ENCODE results near the gene LRRC49. TPM values are rescaled to one million over a fixed set of nuclear protein-coding genes. Genes with fewer than 3 reads are reported as not detected.

LRRC49 gene
- total RNA-seq, 2 donors from 2014 or later, result 2.4 to 2.8 TPM

GRCh38 chr15:70853318-70853972, 39.2 kb upstream of the LRRC49 start:
- Histone ChIP-seq H3K4me3 (peak overlapping the region; percentile 52), H3K27me3 (peaks cover 8% of the 10 kb centered on the region)

GRCh38 chr15:70853973-70854665, 38.5 kb upstream of the LRRC49 start, which contains the start of gene LARP6:
Gene LARP6 (minus strand): TSS chr15:70854157. CDS start chr15:70854088, 69 bp downstream.
- Histone ChIP-seq H3K9me3 (no peaks in the 10 kb centered on the region), H3K4me1 (no peaks in the 10 kb centered on the region), H3K36me3 (no peaks in the 10 kb centered on the region), H3K9ac (ENCODE audit: low read depth in 2 of 2, low read length in 2 of 2) (peak within 1 kb of the TSS; percentile 59 to 71), H3K27me3 (peaks cover 8% of the 10 kb centered on the region), H3K27ac (no peak within 1 kb of the TSS), H3K4me3 (peak within 1 kb of the TSS; percentile 52)
- no peak for DNase-seq
- no peak for TF ChIP-seq CTCF (IDR thresholded peaks at IDR 0.05)
- intact Hi-C loops (cut with DNase I), result no loop called here

More at GRCh38 chr15:70853318-70853972, 39.2 kb upstream of the LRRC49 start:
- Histone ChIP-seq H3K27ac (no peak overlapping the region), H3K4me1 (no peaks in the 10 kb centered on the region), H3K36me3 (no peaks in the 10 kb centered on the region), H3K9ac (ENCODE audit: low read depth in 2 of 2, low read length in 2 of 2) (peak overlapping the region in 1 of 2 donors; percentile 66), H3K9me3 (no peaks in the 10 kb centered on the region)
- DNase-seq, result no peak
- no peak for TF ChIP-seq CTCF (IDR thresholded peaks at IDR 0.05)
- intact Hi-C loops (cut with DNase I), result no loop called here

- Histone ChIP-seq H3K27me3 (peaks cover 8% of the 10 kb centered on the region), H3K4me3 (no peak overlapping the region), H3K36me3 (no peaks in the 10 kb centered on the region), H3K27ac (no peak overlapping the region), H3K4me1 (no peaks in the 10 kb centered on the region), H3K9ac (ENCODE audit: low read depth in 2 of 2, low read length in 2 of 2) (peak overlapping the region in 1 of 2 donors; percentile 59), H3K9me3 (no peaks in the 10 kb centered on the region)
- TF ChIP-seq CTCF (IDR thresholded peaks at IDR 0.05), result no peak
- intact Hi-C loops (cut with DNase I), result no loop called here
- no peak for DNase-seq
These were observed 38.0 kb upstream of the LRRC49 start for GRCh38 chr15:70854666-70854976.

- Histone ChIP-seq H3K27me3 (peaks cover 8% of the 10 kb centered on the region), H3K27ac (no peak overlapping the region), H3K36me3 (no peaks in the 10 kb centered on the region), H3K4me1 (no peaks in the 10 kb centered on the region), H3K9me3 (no peaks in the 10 kb centered on the region), H3K9ac (ENCODE audit: low read depth in 2 of 2, low read length in 2 of 2) (no peak overlapping the region), H3K4me3 (no peak overlapping the region)
- intact Hi-C loops (cut with DNase I), result no loop called here
- no peak for TF ChIP-seq CTCF (IDR thresholded peaks at IDR 0.05)
- DNase-seq, result no peak
These were observed 36.9 kb upstream of the LRRC49 start for GRCh38 chr15:70855764-70856163.

GRCh38 chr15:70856177-70856883, 36.3 kb upstream of the LRRC49 start:
- Histone ChIP-seq H3K4me1 (no peaks in the 10 kb centered on the region), H3K4me3 (no peak overlapping the region), H3K27ac (no peak overlapping the region), H3K9ac (ENCODE audit: low read depth in 2 of 2, low read length in 2 of 2) (no peak overlapping the region), H3K9me3 (no peaks in the 10 kb centered on the region), H3K36me3 (no peaks in the 10 kb centered on the region), H3K27me3 (peaks cover 8% of the 10 kb centered on the region)
- TF ChIP-seq CTCF (IDR thresholded peaks at IDR 0.05), result no peak
- no peak for DNase-seq
- intact Hi-C loops (cut with DNase I), result no loop called here
